Hepatocyte (in vitro differentiated cells): ENCODE results near the gene PLEKHF1. TPM values are rescaled to one million over a fixed set of nuclear protein-coding genes. Genes with fewer than 3 reads are reported as not detected.

Experiments used
- DNase-seq: peaks from one replicate; pipeline ENCODE4 v3.0.0-alpha.2; 2016; ENCODE audit warnings: low spot score
- H2AFZ ChIP-seq: fragments of 200-600 bp; sonication (generic); 2 replicates; pipeline ENCODE4 v1.6.0; 2016; ENCODE audit warnings: antibody characterized with exemption, mild to moderate bottlenecking
- H3K27ac ChIP-seq: fragments of 200-600 bp; sonication (generic); 2 replicates; pipeline ENCODE4 v1.5.1; 2016; ENCODE audit warnings: mild to moderate bottlenecking
- H3K27me3 ChIP-seq: fragments of 200-600 bp; sonication (generic); 2 replicates; pipeline ENCODE4 v1.6.1; 2016
- H3K36me3 ChIP-seq: fragments of 200-600 bp; sonication (generic); replicated peaks from 2 replicates; pipeline ENCODE4 v1.5.1; 2016; ENCODE audit warnings: low read depth; ENCODE audit not compliant: insufficient read depth
- H3K4me1 ChIP-seq: fragments of 200-600 bp; sonication (generic); 2 replicates; pipeline ENCODE4 v1.5.1; 2016; ENCODE audit warnings: mild to moderate bottlenecking, moderate library complexity; ENCODE audit not compliant: insufficient read depth
- H3K4me2 ChIP-seq: fragments of 200-600 bp; sonication (generic); 2 replicates; pipeline ENCODE4 v1.6.0; 2016
- H3K4me3 ChIP-seq: fragments of 200-600 bp; sonication (generic); 2 replicates; pipeline ENCODE4 v1.5.1; 2016; ENCODE audit warnings: mild to moderate bottlenecking
- H3K79me2 ChIP-seq: fragments of 200-600 bp; sonication (generic); 2 replicates; pipeline ENCODE4 v1.6.0; 2017; ENCODE audit warnings: mild to moderate bottlenecking
- H3K9me2 ChIP-seq: fragments of 200-600 bp; sonication (generic); replicated peaks from 2 replicates; pipeline ENCODE4 v1.6.0; 2017; ENCODE audit warnings: mild to moderate bottlenecking; ENCODE audit not compliant: insufficient read depth
- H3K9me3 ChIP-seq: fragments of 200-600 bp; sonication (generic); 2 replicates; pipeline ENCODE4 v1.5.1; 2016; ENCODE audit warnings: low read depth, mild to moderate bottlenecking
- H4K20me1 ChIP-seq: fragments of 200-600 bp; sonication (generic); 2 replicates; pipeline ENCODE4 v1.6.0; 2016; ENCODE audit warnings: mild to moderate bottlenecking; ENCODE audit not compliant: insufficient read depth, poor library complexity, severe bottlenecking
- EZH2 ChIP-seq: fragments of 200-600 bp; sonication (generic); IDR thresholded peaks from 2 replicates; pipeline ENCODE4 v1.6.1; 2016; ENCODE audit warnings: antibody characterized with exemption, mild to moderate bottlenecking, borderline replicate concordance
- EZH2phosphoT487 ChIP-seq: fragments of 200-600 bp; sonication (generic); IDR thresholded peaks from one replicate; pipeline ENCODE4 v1.6.1; 2018; ENCODE audit warnings: antibody characterized with exemption, mild to moderate bottlenecking, low read depth, moderate library complexity; ENCODE audit not compliant: unreplicated experiment, severe bottlenecking
- WGBS: methylation state at CpG from one replicate; pipeline ENCODE4 v1.1.6; 2016; ENCODE audit warnings: low lambda C conversion rate; ENCODE audit errors: missing lambda C conversion rate; 5-methylcytosine and 5-hydroxymethylcytosine counted together
- polyA plus RNA-seq: library from polyadenylated mRNA; unstranded; fragments of >200 nt; fragmentation: Nextera tagmentation; extraction: Ambion mirVana; gene quantifications from 2 replicates; pipeline ENCODE4 v1.2.1, GENCODE V29; 2016
- total RNA-seq: library from RNA; depleted of rRNA; stranded (reverse); fragments of >200 nt; gene quantifications from 2 replicates; pipeline ENCODE4 v1.2.3, GENCODE V29; 2014
- TF ChIP-seq, protein P1 (sequence below): fragments of 200-600 bp; sonication (generic); IDR thresholded peaks from 2 replicates; pipeline ENCODE4 v1.5.1; 2016; ENCODE audit warnings: antibody characterized with exemption, mild to moderate bottlenecking; ENCODE audit not compliant: poor library complexity

Gene PLEKHF1
- total and polyA plus RNA-seq, 2 experiments from 2014 or later = 2.4 to 2.7 TPM

DNA sequence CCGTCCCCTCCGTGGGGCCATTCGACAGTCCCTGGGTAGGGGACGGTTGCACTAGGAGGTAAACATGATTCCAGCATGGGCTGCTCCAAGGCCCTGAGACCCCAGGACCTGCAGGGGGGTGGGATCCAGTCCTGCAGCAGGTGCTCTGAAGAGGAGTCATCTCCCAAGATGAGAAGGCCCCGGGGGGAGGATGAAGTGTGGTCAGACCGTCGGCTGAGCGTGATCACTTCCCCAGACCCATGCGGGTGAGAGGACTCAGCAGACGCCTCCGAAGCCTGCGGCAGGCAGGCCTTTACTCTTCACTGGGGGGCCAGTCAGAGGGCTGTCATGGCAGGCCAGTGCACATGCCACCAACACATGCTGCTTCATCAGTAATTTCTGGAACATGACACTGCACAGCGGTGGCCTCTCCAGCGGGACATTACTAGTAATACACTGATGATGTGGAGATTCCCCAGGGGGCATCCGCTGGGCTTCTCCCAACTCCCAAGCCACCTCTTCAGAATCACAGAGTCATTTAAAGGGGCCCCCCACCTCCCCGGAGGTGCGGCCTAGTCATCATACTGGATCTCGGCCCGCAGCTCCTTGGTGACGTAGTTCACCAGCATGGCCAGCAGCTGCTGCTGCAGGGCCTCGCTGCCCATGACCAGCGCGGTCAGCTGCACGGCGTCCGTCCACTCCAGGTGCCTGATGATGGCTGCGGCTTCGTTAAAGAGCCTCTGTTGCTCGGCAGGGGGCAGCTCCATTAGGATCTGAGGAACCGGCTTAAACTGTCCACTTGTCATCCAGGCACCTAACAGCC is 37.1 kb downstream of the PLEKHF1 start:
- TF ChIP-seq EZH2phosphoT487 (no peak), EZH2 (no peak)
- TF ChIP-seq, protein P1, sequence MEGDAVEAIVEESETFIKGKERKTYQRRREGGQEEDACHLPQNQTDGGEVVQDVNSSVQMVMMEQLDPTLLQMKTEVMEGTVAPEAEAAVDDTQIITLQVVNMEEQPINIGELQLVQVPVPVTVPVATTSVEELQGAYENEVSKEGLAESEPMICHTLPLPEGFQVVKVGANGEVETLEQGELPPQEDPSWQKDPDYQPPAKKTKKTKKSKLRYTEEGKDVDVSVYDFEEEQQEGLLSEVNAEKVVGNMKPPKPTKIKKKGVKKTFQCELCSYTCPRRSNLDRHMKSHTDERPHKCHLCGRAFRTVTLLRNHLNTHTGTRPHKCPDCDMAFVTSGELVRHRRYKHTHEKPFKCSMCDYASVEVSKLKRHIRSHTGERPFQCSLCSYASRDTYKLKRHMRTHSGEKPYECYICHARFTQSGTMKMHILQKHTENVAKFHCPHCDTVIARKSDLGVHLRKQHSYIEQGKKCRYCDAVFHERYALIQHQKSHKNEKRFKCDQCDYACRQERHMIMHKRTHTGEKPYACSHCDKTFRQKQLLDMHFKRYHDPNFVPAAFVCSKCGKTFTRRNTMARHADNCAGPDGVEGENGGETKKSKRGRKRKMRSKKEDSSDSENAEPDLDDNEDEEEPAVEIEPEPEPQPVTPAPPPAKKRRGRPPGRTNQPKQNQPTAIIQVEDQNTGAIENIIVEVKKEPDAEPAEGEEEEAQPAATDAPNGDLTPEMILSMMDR = no peak
- DNase-seq = no peak
- Histone ChIP-seq H2AFZ (no peak overlapping the region), H3K27me3 (no peaks in the 10 kb centered on the region), H3K4me3 (no peak overlapping the region), H4K20me1 (peaks cover 2% of the 10 kb centered on the region), H3K36me3 (no peaks in the 10 kb centered on the region), H3K9me3 (no peaks in the 10 kb centered on the region), H3K79me2 (peaks cover 7% of the 10 kb centered on the region), H3K4me1 (no peaks in the 10 kb centered on the region), H3K4me2 (no peak overlapping the region), H3K27ac (no peak overlapping the region), H3K9me2 (no peaks in the 10 kb centered on the region)
- WGBS = 94% methylated on average over 30 of the region's 30 CpGs

DNA sequence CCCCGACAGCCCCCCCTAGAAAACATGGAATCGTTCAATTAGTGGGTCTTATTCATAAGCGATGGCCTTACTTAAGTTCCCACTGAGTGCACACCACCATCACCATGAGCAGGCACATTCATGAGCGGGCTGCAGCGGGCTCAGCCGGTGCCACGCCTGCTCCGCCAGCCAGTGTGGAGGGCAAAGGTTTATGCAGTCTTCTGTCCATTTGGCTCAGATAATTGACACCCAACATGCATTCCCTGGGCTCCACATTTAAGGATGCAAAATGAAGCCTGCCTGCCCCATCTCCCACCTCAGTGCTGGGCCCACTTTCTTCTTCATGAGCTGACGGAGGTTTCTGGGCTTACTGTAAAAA is 37.7 kb downstream of the PLEKHF1 start:
- Histone ChIP-seq H3K27ac (no peak overlapping the region), H3K9me3 (no peaks in the 10 kb centered on the region), H3K4me2 (no peak overlapping the region), H3K4me3 (no peak overlapping the region), H3K4me1 (no peaks in the 10 kb centered on the region), H3K27me3 (no peaks in the 10 kb centered on the region), H2AFZ (no peak overlapping the region), H3K36me3 (no peaks in the 10 kb centered on the region), H3K79me2 (peaks cover 11% of the 10 kb centered on the region), H4K20me1 (peaks cover 2% of the 10 kb centered on the region), H3K9me2 (no peaks in the 10 kb centered on the region)
- no peak for DNase-seq
- WGBS = 96% methylated on average over 8 of the region's 9 CpGs
- TF ChIP-seq EZH2phosphoT487 (no peak), EZH2 (no peak)
- TF ChIP-seq, protein P1 = no peak

GRCh38 chr19:29704562-29705558 is 39.6 kb downstream of the PLEKHF1 start:
- H3K27ac ChIP-seq = no peak overlapping the region

More at GRCh38 chr19:29704562-29705558, 39.6 kb downstream of the PLEKHF1 start:
- H3K9me2 ChIP-seq = no peaks in the 10 kb centered on the region
- no peak overlapping the region for H2AFZ ChIP-seq
- H3K27me3 ChIP-seq = no peaks in the 10 kb centered on the region
- no peak overlapping the region for H3K4me3 ChIP-seq
- peaks cover 2% of the 10 kb centered on the region for H4K20me1 ChIP-seq
- no peaks in the 10 kb centered on the region for H3K36me3 ChIP-seq
- DNase-seq = no peak
- no peaks in the 10 kb centered on the region for H3K9me3 ChIP-seq
- H3K79me2 ChIP-seq = peaks cover 15% of the 10 kb centered on the region
- TF ChIP-seq, protein P1 = no peak
- TF ChIP-seq EZH2 = no peak
- no peak for TF ChIP-seq EZH2phosphoT487
- 96% methylated on average over 14 of the region's 14 CpGs for WGBS
- no peak overlapping the region for H3K4me2 ChIP-seq
- H3K4me1 ChIP-seq = peaks cover 6% of the 10 kb centered on the region
